ENCODE data around the gene ISX.

ISX gene

GRCh38 chr22:35076630-35077029, 10.7 kb downstream of the ISX start:
- DNase-seq (ENCODE audit: extremely low read depth, low read depth), result no peak
- no peak for TF ChIP-seq CTCF (IDR thresholded peaks at IDR 0.05; ENCODE audit: low read depth, low read length)

GRCh38 chr22:35085621-35086020, 19.7 kb downstream of the ISX start:
- no peak for DNase-seq (ENCODE audit: extremely low read depth, low read depth)
- no peak for TF ChIP-seq CTCF (IDR thresholded peaks at IDR 0.05; ENCODE audit: low read depth, low read length)

GRCh38 chr22:35089139-35089538, 23.2 kb downstream of the ISX start:
- TF ChIP-seq CTCF (IDR thresholded peaks at IDR 0.05; ENCODE audit: low read depth, low read length), result no peak
- no peak for DNase-seq (ENCODE audit: extremely low read depth, low read depth)

- no peak for DNase-seq (ENCODE audit: extremely low read depth, low read depth)
- no peak for TF ChIP-seq CTCF (IDR thresholded peaks at IDR 0.05; ENCODE audit: low read depth, low read length)
Measured at GRCh38 chr22:35092406-35092805, 26.4 kb downstream of the ISX start.

GRCh38 chr22:35098921-35099320, 33.0 kb downstream of the ISX start:
- no peak for DNase-seq (ENCODE audit: extremely low read depth, low read depth)
- TF ChIP-seq CTCF (IDR thresholded peaks at IDR 0.05; ENCODE audit: low read depth, low read length), result no peak

- TF ChIP-seq CTCF (IDR thresholded peaks at IDR 0.05; ENCODE audit: low read depth, low read length), result no peak
- no peak for DNase-seq (ENCODE audit: extremely low read depth, low read depth)
Measured at GRCh38 chr22:35099883-35100282, 33.9 kb downstream of the ISX start.

GRCh38 chr22:35102663-35103062, 36.7 kb downstream of the ISX start:
- no peak for TF ChIP-seq CTCF (IDR thresholded peaks at IDR 0.05; ENCODE audit: low read depth, low read length)
- no peak for DNase-seq (ENCODE audit: extremely low read depth, low read depth)

All from AG09319 (cell line).